ENCODE measurements around the gene ARPC5L. TPM values are rescaled to one million over a fixed set of nuclear protein-coding genes. Genes with fewer than 3 reads are reported as not detected.

The ARPC5L gene
- total and polyA plus RNA-seq, 2 of the 8 experiments (the other 6 are each of a cell fraction or from before 2014, with no cell fraction given): 34.1 to 50.6 TPM

- H4K91ac ChIP-seq (replicated peaks; ENCODE audit: insufficient read length, low read length): no peak overlapping the region
- no peak overlapping the region for H3K14ac ChIP-seq (ENCODE audit: insufficient read length)
- H3K9me3 ChIP-seq (ENCODE audit: insufficient read depth in 2 of 2, low read depth in 1 of 2, low read length in 1 of 2): peaks cover 0 to 3% of the 10 kb centered on the region in 2 experiments; a peak in 1 of 4 replicates
- peak overlapping the region; percentile 61 for H2BK5ac ChIP-seq (ENCODE audit: low read depth, low read length)
- no peak for FAIRE-seq
- H4K8ac ChIP-seq (ENCODE audit: extremely low read depth, insufficient read depth, low read length): no peak overlapping the region
- H2BK120ac ChIP-seq (replicated peaks; ENCODE audit: low read depth, low read length): no peak overlapping the region
- peak overlapping the region; percentile 54; the same call in 1 of the 2 replicates for H2BK15ac ChIP-seq (ENCODE audit: low read length)
- H3K79me1 ChIP-seq (ENCODE audit: low read depth, low read length): 0 out of 2 replicates have a peak, but pooled peaks cover 2% of the 10 kb centered on the region
- no peak overlapping the region for H2AK5ac ChIP-seq (ENCODE audit: low read depth, low read length)
- no peak overlapping the region for H3K56ac ChIP-seq (replicated peaks; ENCODE audit: insufficient read length, low read depth, low read length)
- H4K5ac ChIP-seq (ENCODE audit: insufficient read length, low read depth, low read length): no peak overlapping the region
- DNase-seq (ENCODE audit: low read depth in 1 of 2, low spot score in 2 of 2): no peak
- peaks cover 7 to 39% (median 19%) of the 10 kb centered on the region in 4 experiments for H3K36me3 ChIP-seq (ENCODE audit: control insufficient read depth in 2 of 4, insufficient read depth in 4 of 4, low read length in 3 of 4)
- H3K79me2 ChIP-seq (ENCODE audit: control insufficient read depth in 1 of 2, insufficient read depth in 2 of 2, low read length in 2 of 2): peaks cover 0 to under 1% of the 10 kb centered on the region in 2 experiments; a peak in 1 of 4 replicates
- H3K4me3 ChIP-seq (ENCODE audit: extremely low read depth in 1 of 4, insufficient read depth in 2 of 4, low read depth in 3 of 4, low read length in 4 of 4): no peak overlapping the region
- ChIA-PET POLR2A (ENCODE audit: partially characterized antibody) (interaction anchor here (0.5 to 31.1 kb wide), 5 partner anchors 9 to 107 kb away, joined by 3 to 573 read pairs (median 5); partner anchors contain the start of genes ARPC5L, NR6A1, RPL35 and WDR38), CTCF (ENCODE audit: partially characterized antibody) (interaction anchor here (1.1 to 6.3 kb wide), 8 partner anchors 10 to 105 kb away, joined by 3 to 55 read pairs (median 10); partner anchors contain the start of genes ARPC5L, NR6A1, OLFML2A and WDR38)
- peak overlapping the region; percentile 76; the same call in 1 of the 2 replicates for H2BK12ac ChIP-seq (ENCODE audit: low read depth, low read length)
- no peak overlapping the region for H2BK20ac ChIP-seq (ENCODE audit: low read length)
- 85% methylated on average over 10 of the region's 10 CpGs; no CpG with 5 or more reads in 1 of the 2 experiments for WGBS, 2 experiments (ENCODE audit: extremely low coverage in 1 of 2, insufficient coverage in 1 of 2, insufficient read length in 1 of 2, insufficient replicate concordance in 2 of 2, low coverage in 1 of 2, low lambda C conversion rate in 2 of 2, missing lambda C conversion rate in 1 of 2)
- no peaks in the 10 kb centered on the region for H3K27me3 ChIP-seq (replicated peaks in 1 of 4; ENCODE audit: control insufficient read depth in 3 of 4, extremely low read depth in 1 of 4, insufficient read depth in 3 of 4, low read length in 3 of 4)
- no peak overlapping the region for H3K9ac ChIP-seq (replicated peaks in 1 of 4; ENCODE audit: extremely low read depth in 1 of 4, low read depth in 3 of 4, low read length in 3 of 4)
- H3K4me1 ChIP-seq (replicated peaks in 1 of 4; ENCODE audit: control insufficient read depth in 3 of 4, insufficient read depth in 4 of 4, low read length in 3 of 4): peaks cover 5 to 18% (median 13%) of the 10 kb centered on the region in 4 experiments
- no peak overlapping the region for H3K4ac ChIP-seq (replicated peaks; ENCODE audit: insufficient read length, low read depth, low read length)
- H3K23ac ChIP-seq (ENCODE audit: insufficient read length): no peak overlapping the region
- H3K23me2 ChIP-seq (ENCODE audit: low read depth, low read length): 0 out of 2 replicates have a peak, but pooled peaks cover 4% of the 10 kb centered on the region
- H3K18ac ChIP-seq (ENCODE audit: extremely low read depth, low read length): no peak overlapping the region
- H4K20me1 ChIP-seq (replicated peaks in 1 of 2; ENCODE audit: control insufficient read depth in 1 of 2, insufficient read depth in 2 of 2, low read length in 2 of 2): peaks cover 0 to 9% of the 10 kb centered on the region in 2 experiments
- H3K27ac ChIP-seq (ENCODE audit: low read depth, low read length): no peak overlapping the region
- H2AFZ ChIP-seq (ENCODE audit: low read length): no peak overlapping the region
- no peak overlapping the region for H3K4me2 ChIP-seq (ENCODE audit: insufficient read depth in 1 of 2, low read depth in 2 of 2, low read length in 2 of 2)
- no peak for TF ChIP-seq EGR1 (IDR thresholded peaks at IDR 0.05; ENCODE audit: borderline replicate concordance, low read depth, low read length)
- no peak for TF ChIP-seq EP300 (IDR thresholded peaks at IDR 0.05; ENCODE audit: borderline replicate concordance in 1 of 2, low read depth in 2 of 2, low read length in 2 of 2)
- TF ChIP-seq ZNF274 (IDR thresholded peaks at IDR 0.05; ENCODE audit: borderline replicate concordance, extremely low read depth, low read length): no peak
- no peak for TF ChIP-seq RXRA (IDR thresholded peaks at IDR 0.05; ENCODE audit: insufficient read depth, low read depth, low read length)
- no peak for TF ChIP-seq SUZ12 (IDR thresholded peaks at IDR 0.05; ENCODE audit: low read length)
Observed at GRCh38 chr9:124879226-124879625, 17.3 kb downstream of the ARPC5L start.

Measured in H1 (cell line).